GM13976 (cell line): ENCODE measurements around the gene FNDC3B.

ENCODE experiments used
- DNase-seq: peaks from one replicate; pipeline ENCODE4 v3.0.0; 2012; ENCODE audit warnings: low spot score
- CTCF ChIP-seq: IDR thresholded peaks from 2 replicates; pipeline ENCODE4 v1.5.1; 2012; ENCODE audit warnings: borderline replicate concordance, mild to moderate bottlenecking; ENCODE audit not compliant: insufficient read depth; ENCODE audit errors: extremely low read depth, missing control alignments, control extremely low read depth
- in situ Hi-C: fragments of 300-500 bp; cut with MboI; formaldehyde crosslinking; loops from one replicate; pipeline ENCODE4 v1.12.0; 2022; ENCODE audit warnings: low sequenced_read_pairs, mixed read lengths, inconsistent platforms; ENCODE audit not compliant: unreplicated experiment

Gene FNDC3B

GRCh38 chr3:172164620-172165362 lies 125.4 kb downstream of the FNDC3B start:
- DNase-seq, result no peak
- no peak for TF ChIP-seq CTCF

GRCh38 chr3:172166261-172166660 lies 126.9 kb downstream of the FNDC3B start:
- in situ Hi-C loops, result no loop called here
- DNase-seq, result no peak
- TF ChIP-seq CTCF, result no peak

More at GRCh38 chr3:172164620-172165362, 125.4 kb downstream of the FNDC3B start:
- in situ Hi-C loops, result no loop called here

- in situ Hi-C loops, result no loop called here
- no peak for TF ChIP-seq CTCF
Observed at GRCh38 chr3:172166890-172167289, 127.5 kb downstream of the FNDC3B start.

GRCh38 chr3:172167892-172168648 lies 128.7 kb downstream of the FNDC3B start:
- TF ChIP-seq CTCF, result no peak
- no peak for DNase-seq
- in situ Hi-C loops, result no loop called here

More at GRCh38 chr3:172166890-172167289, 127.5 kb downstream of the FNDC3B start:
- DNase-seq, result no peak

- TF ChIP-seq CTCF, result no peak
- DNase-seq, result no peak
- in situ Hi-C loops, result no loop called here
Observed at GRCh38 chr3:172170073-172170709, 130.8 kb downstream of the FNDC3B start.

GRCh38 chr3:172170841-172171240 lies 131.5 kb downstream of the FNDC3B start:
- no peak for DNase-seq
- TF ChIP-seq CTCF, result no peak
- in situ Hi-C loops, result no loop called here
